GM18502 (cell line): ENCODE data around the gene ZNF195.
"Not testable (repeated sequence)": the region's sequence is repeated elsewhere in the genome, so short reads cannot be mapped to it uniquely, and the experiment has no call there.

Experiments used
- ATAC-seq: cut with Tn5 transposase; IDR thresholded peaks from one replicate; pipeline ENCODE4 v1.9.1; 2021; ENCODE audit warnings: mild to moderate bottlenecking; ENCODE audit not compliant: unreplicated experiment, poor library complexity

ZNF195 gene

GRCh38 chr11:3404076-3404925 lies 25.4 kb upstream of the ZNF195 start:
- not testable (repeated sequence) for ATAC-seq

GRCh38 chr11:3402861-3403250 lies 23.9 kb upstream of the ZNF195 start:
- not testable (repeated sequence) for ATAC-seq

- ATAC-seq: not testable (repeated sequence)
Measured at GRCh38 chr11:3402181-3402860, 23.4 kb upstream of the ZNF195 start.

- not testable (repeated sequence) for ATAC-seq
Measured at GRCh38 chr11:3401052-3401451, 22.1 kb upstream of the ZNF195 start.

GRCh38 chr11:3398509-3398908 lies 19.6 kb upstream of the ZNF195 start:
- not testable (repeated sequence) for ATAC-seq

GRCh38 chr11:3398106-3398505 lies 19.2 kb upstream of the ZNF195 start:
- not testable (repeated sequence) for ATAC-seq

DNA sequence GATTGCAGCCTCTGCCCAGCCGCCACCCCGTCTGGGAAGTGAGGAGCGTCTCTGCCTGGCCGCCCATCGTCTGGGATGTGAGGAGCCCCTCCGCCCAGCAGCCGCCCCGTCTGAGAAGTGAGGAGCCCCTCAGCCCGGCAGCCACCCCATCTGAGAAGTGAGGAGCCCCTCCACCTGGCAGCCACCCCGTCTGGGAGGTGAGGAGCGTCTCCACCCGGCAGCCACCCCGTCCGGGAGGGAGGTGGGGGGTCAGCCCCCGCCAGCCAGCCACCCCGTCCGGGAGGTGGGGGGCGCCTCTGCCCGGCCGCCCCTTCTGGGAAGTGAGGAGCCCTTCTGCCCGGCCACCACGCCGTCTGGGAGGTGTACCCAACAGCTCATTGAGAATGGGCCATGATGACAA lies 18.3 kb upstream of the ZNF195 start:
- ATAC-seq: not testable (repeated sequence)

- not testable (repeated sequence) for ATAC-seq
Measured at GRCh38 chr11:3395468-3395867, 16.5 kb upstream of the ZNF195 start.

DNA sequence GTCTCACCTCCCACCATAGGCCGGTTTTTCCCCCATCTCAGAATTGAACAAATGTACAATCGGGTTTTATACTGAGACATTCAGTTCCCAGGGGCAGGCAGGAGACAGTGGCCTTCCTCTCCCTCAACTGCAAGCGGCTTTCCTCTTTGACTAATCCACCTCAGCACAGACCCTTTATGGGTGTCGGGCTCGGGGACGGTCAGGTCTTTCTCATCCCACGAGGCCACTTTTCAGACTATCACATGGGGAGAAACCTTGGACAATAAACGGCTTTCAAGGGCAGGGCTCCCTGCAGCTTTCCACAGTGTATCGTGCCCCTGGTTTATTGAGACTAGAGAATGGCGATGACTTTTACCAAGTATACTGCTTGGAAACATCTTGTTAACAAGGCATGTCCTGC lies 16.0 kb upstream of the ZNF195 start:
- not testable (repeated sequence) for ATAC-seq

DNA sequence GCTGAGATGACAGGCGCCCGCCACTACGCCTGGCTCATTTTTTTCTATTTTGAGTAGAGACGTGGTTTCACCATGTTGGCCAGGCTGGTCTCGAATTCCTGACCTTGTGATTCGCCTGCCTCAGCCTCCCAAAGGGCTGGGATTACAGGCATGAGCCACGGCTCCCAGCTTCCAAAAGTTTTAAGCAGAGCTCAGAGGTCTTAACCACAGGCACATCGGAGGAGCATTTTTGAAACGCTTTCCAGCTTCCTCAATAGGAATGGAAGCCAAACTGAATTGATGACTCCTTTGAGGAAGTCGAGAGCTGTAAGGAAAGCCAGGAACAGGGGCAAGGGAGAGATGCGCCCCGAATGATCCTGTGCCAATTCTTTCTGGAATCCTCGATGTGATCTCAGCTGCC lies 14.5 kb upstream of the ZNF195 start:
- not testable (repeated sequence) for ATAC-seq

DNA sequence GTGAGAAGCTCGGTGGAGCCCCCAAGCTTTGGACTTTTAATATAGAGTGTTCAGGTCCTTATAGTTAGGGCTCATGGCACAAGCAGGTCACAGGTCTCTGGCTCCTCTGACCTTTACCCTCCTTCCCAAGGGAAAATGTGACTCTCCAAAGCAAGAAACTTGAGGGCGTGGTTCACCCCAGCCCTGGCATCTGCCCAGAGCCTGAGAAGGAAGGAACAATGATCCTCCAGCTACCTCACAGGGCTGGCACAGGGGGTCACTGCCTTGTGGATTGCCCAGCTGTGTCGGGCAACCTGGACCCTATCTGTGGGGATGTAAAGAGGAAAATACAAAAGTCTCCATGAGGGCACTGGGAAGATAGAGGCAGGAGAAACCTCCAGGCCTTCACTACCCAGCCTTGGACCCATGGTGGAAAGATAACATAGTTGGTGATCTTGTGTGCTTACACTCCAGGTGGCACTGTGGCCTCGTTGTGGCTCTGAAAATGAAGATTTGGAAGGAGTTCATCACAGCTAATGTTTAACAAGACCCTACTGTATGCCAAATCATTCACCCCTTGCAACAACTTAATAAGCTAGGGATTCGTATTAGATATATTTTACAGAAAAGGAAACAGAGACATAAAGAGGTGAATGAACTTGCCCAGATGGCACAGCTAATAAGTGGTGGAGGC lies 3.8 kb upstream of the ZNF195 start:
- ATAC-seq: no peak

DNA sequence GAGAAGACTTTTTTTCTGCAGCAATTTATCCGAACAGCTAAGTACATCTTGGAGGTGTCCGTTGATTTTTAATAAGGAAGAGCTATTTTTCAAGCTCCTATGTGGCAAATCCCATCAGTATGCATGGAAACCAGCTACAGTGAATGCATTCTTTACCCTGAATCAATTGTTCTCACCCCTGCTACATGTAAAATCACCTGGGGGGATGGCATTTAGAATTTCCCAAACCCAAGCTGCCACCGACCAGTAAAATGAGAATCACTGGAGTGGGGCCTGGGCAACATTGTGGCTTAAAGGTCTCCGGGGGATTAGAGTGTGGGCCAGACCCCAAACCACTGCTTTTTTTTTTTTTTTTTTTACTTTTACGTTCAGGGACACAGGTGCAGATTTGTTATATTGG lies 2.8 kb upstream of the ZNF195 start:
- ATAC-seq: no peak

- ATAC-seq: no peak
Measured at GRCh38 chr11:3380706-3381545, 2.0 kb upstream of the ZNF195 start.

- ATAC-seq: no peak
Measured at GRCh38 chr11:3375552-3375951, 3.4 kb downstream of the ZNF195 start.

- no peak for ATAC-seq
Measured at GRCh38 chr11:3370311-3370870, 8.6 kb downstream of the ZNF195 start.

- no peak for ATAC-seq
Measured at GRCh38 chr11:3369366-3369765, 9.6 kb downstream of the ZNF195 start.

- ATAC-seq: no peak
Measured at GRCh38 chr11:3368199-3368598, 10.7 kb downstream of the ZNF195 start.

- ATAC-seq: no peak
Measured at GRCh38 chr11:3367221-3367620, 11.7 kb downstream of the ZNF195 start.

DNA sequence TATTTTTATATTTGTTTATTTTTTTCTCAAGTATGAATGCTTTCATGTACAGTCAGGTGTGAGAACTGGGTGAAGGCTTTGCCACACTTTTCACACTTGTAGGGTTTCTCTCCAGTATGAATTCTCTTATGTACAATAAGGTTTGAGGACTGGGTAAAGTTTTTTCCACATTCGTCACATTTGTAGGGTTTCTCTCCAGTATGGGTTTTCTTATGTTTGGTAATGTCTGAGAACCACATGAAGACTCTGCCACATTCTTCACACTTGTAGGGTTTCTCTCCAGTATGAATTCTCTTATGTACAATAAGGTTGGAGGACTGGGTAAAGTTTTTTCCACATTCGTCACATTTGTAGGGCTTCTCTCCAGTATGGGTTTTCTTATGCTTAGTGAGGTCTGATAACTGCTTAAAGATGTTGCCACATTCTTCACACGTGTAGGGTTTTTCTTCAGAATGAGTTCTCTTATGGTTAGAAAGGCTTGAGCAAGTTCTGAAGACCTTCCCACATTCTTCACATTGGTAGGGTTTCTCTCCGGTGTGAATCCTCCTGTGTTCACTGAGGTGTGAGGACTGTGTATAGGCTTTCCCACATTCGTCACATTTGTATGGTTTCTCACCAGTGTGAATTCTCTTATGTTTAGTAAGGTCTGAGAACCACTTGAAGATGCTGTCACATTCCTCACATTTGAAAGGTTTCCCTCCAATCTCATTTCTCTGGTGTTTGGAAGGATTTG lies 19.7 kb downstream of the ZNF195 start:
- no peak for ATAC-seq
